Activated B cell treated with CpG ODN at 0.5 μM for 24 hours (primary cell): Measurements from ENCODE around the gene CBLB. TPM values are rescaled to one million over a fixed set of nuclear protein-coding genes. Genes with fewer than 3 reads are reported as not detected.

Experiments used
- ATAC-seq: fragments of 200-7000 bp; cut with Tn5 transposase; one replicate; pipeline ENCODE4 v1.10.0; 2021; ENCODE audit warnings: low read depth, mild to moderate bottlenecking, moderate library complexity
- CTCF ChIA-PET: fragments of 350-600 bp; sonication (Branson Sonifier 250); formaldehyde crosslinking; loops from one replicate; lab custom pipeline; 2021; ENCODE audit warnings: antibody characterized with exemption; lab: Charles Lee
- POLR2A ChIA-PET: fragments of 350-600 bp; sonication (Branson Sonifier 250); formaldehyde crosslinking; loops from one replicate; lab custom pipeline; 2021; ENCODE audit warnings: antibody characterized with exemption; lab: Charles Lee
- DNase-seq: peaks from one replicate; pipeline ENCODE4 v3.0.0; 2022
- H3K27ac Mint-ChIP-seq: one replicate; pipeline ENCODE4 v1.8.0; 2020; ENCODE audit warnings: mixed read lengths
- H3K27me3 Mint-ChIP-seq: one replicate; pipeline ENCODE4 v1.8.0; 2021; ENCODE audit warnings: mixed read lengths
- H3K36me3 Mint-ChIP-seq: one replicate; pipeline ENCODE4 v1.8.0; 2021; ENCODE audit warnings: low read depth, mixed read lengths
- H3K4me1 Mint-ChIP-seq: one replicate; pipeline ENCODE4 v1.8.0; 2021; ENCODE audit warnings: mixed read lengths
- H3K4me3 Mint-ChIP-seq: one replicate; pipeline ENCODE4 v1.8.0; 2020; ENCODE audit warnings: mild to moderate bottlenecking, mixed read lengths
- H3K9me3 Mint-ChIP-seq: one replicate; pipeline ENCODE4 v1.8.0; 2020; ENCODE audit warnings: mixed read lengths
- CTCF ChIP-seq: fragments of 200-600 bp; IDR thresholded peaks from one replicate; pipeline ENCODE4 v1.8.0; 2022; ENCODE audit warnings: antibody characterized with exemption, mild to moderate bottlenecking
- intact Hi-C: fragments of 100-400 bp; cut with micrococcal nuclease; formaldehyde crosslinking; loops from one replicate; pipeline ENCODE4 v1.15.1; 2024
- total RNA-seq: library from RNA; stranded (reverse); gene quantifications from 2 replicates; pipeline ENCODE4 v1.2.3, GENCODE V29; 2022

CBLB gene
- total RNA-seq, 1 donor from 2014 or later = 78.1 TPM

- no peaks in the 10 kb centered on the region for H3K9me3 Mint-ChIP-seq
- ATAC-seq (peak; percentile 9), DNase-seq (no peak)
- no peak overlapping the region for H3K4me3 Mint-ChIP-seq
- peaks cover 52% of the 10 kb centered on the region for H3K36me3 Mint-ChIP-seq
- ChIA-PET CTCF (no interaction called here), POLR2A (interaction anchor here (2.0 kb wide), 1 partner anchor 17 kb away, joined by 12 read pairs; the partner anchor contains the start of gene CBLB)
- no peak for TF ChIP-seq CTCF
- intact Hi-C loops = no loop called here
- H3K27ac Mint-ChIP-seq = no peak overlapping the region
- no peaks in the 10 kb centered on the region for H3K27me3 Mint-ChIP-seq
- H3K4me1 Mint-ChIP-seq = peaks cover 52% of the 10 kb centered on the region
Observed at GRCh38 chr3:105851176-105851575, 17.6 kb downstream of the CBLB start.

- ChIA-PET POLR2A (no interaction called here), CTCF (no interaction called here)
- DNase-seq (no peak), ATAC-seq (no peak)
- H3K4me1 Mint-ChIP-seq = peaks cover 51% of the 10 kb centered on the region
- H3K4me3 Mint-ChIP-seq = no peak overlapping the region
- H3K9me3 Mint-ChIP-seq = no peaks in the 10 kb centered on the region
- TF ChIP-seq CTCF = no peak
- H3K36me3 Mint-ChIP-seq = peaks cover 52% of the 10 kb centered on the region
- H3K27ac Mint-ChIP-seq = no peak overlapping the region
- intact Hi-C loops = no loop called here
- H3K27me3 Mint-ChIP-seq = no peaks in the 10 kb centered on the region
Observed at GRCh38 chr3:105850593-105850992, 18.2 kb downstream of the CBLB start.

GRCh38 chr3:105848821-105849220 is 20.0 kb downstream of the CBLB start:
- no peak overlapping the region for H3K27ac Mint-ChIP-seq
- ChIA-PET CTCF (no interaction called here), POLR2A (no interaction called here)
- DNase-seq = no peak
- no peak for ATAC-seq
- no peak for TF ChIP-seq CTCF
- H3K4me3 Mint-ChIP-seq = no peak overlapping the region
- no peaks in the 10 kb centered on the region for H3K9me3 Mint-ChIP-seq
- no peaks in the 10 kb centered on the region for H3K27me3 Mint-ChIP-seq
- H3K36me3 Mint-ChIP-seq = peaks cover 50% of the 10 kb centered on the region
- intact Hi-C loops = no loop called here
- peaks cover 41% of the 10 kb centered on the region for H3K4me1 Mint-ChIP-seq

GRCh38 chr3:105847865-105848264 is 20.9 kb downstream of the CBLB start:
- no peak overlapping the region for H3K4me3 Mint-ChIP-seq
- ChIA-PET POLR2A (no interaction called here), CTCF (no interaction called here)
- no peak for ATAC-seq
- no peak for DNase-seq
- no peaks in the 10 kb centered on the region for H3K27me3 Mint-ChIP-seq
- TF ChIP-seq CTCF = no peak
- H3K27ac Mint-ChIP-seq = no peak overlapping the region
- H3K36me3 Mint-ChIP-seq = peaks cover 44% of the 10 kb centered on the region
- intact Hi-C loops = no loop called here
- H3K4me1 Mint-ChIP-seq = peaks cover 33% of the 10 kb centered on the region
- H3K9me3 Mint-ChIP-seq = no peaks in the 10 kb centered on the region

- H3K27me3 Mint-ChIP-seq = no peaks in the 10 kb centered on the region
- POLR2A ChIA-PET = no interaction called here
- no peak for ATAC-seq
- peaks cover 42% of the 10 kb centered on the region for H3K36me3 Mint-ChIP-seq
- no peaks in the 10 kb centered on the region for H3K9me3 Mint-ChIP-seq
- CTCF ChIA-PET = no interaction called here
- intact Hi-C loops = no loop called here
- H3K27ac Mint-ChIP-seq = no peak overlapping the region
- H3K4me3 Mint-ChIP-seq = no peak overlapping the region
- H3K4me1 Mint-ChIP-seq = peaks cover 31% of the 10 kb centered on the region
- no peak for TF ChIP-seq CTCF
- no peak for DNase-seq
Observed at GRCh38 chr3:105847452-105847851, 21.4 kb downstream of the CBLB start.
